ENCODE measurements around the gene ANTXR2.

The ANTXR2 gene

GRCh38 chr4:80065601-80066000 lies 7.4 kb downstream of the ANTXR2 start:
- DNase-seq = no peak

- DNase-seq = no peak
Observed at GRCh38 chr4:80062527-80062926, 10.5 kb downstream of the ANTXR2 start.

GRCh38 chr4:80060804-80061203 lies 12.2 kb downstream of the ANTXR2 start:
- DNase-seq = no peak

- no peak for DNase-seq
Observed at GRCh38 chr4:80058740-80059139, 14.3 kb downstream of the ANTXR2 start.

GRCh38 chr4:80054375-80054774 lies 18.7 kb downstream of the ANTXR2 start:
- DNase-seq = no peak

GRCh38 chr4:80053140-80053910 lies 19.7 kb downstream of the ANTXR2 start:
- no peak for DNase-seq

GRCh38 chr4:80049813-80050534 lies 23.1 kb downstream of the ANTXR2 start:
- no peak for DNase-seq

GRCh38 chr4:80049402-80049801 lies 23.6 kb downstream of the ANTXR2 start:
- no peak for DNase-seq

- DNase-seq = no peak
Observed at GRCh38 chr4:80045786-80046185, 27.2 kb downstream of the ANTXR2 start.

GRCh38 chr4:80043541-80043940 lies 29.5 kb downstream of the ANTXR2 start:
- no peak for DNase-seq

GRCh38 chr4:80042821-80043220 lies 30.2 kb downstream of the ANTXR2 start:
- DNase-seq = no peak

GRCh38 chr4:80037864-80038263 lies 35.2 kb downstream of the ANTXR2 start:
- no peak for DNase-seq

GRCh38 chr4:80036949-80037685 lies 35.9 kb downstream of the ANTXR2 start:
- DNase-seq = peak; percentile 47

GRCh38 chr4:80036306-80036705 lies 36.7 kb downstream of the ANTXR2 start:
- no peak for DNase-seq

- DNase-seq = no peak
Observed at GRCh38 chr4:80035336-80035735, 37.7 kb downstream of the ANTXR2 start.

- no peak for DNase-seq
Observed at GRCh38 chr4:80033581-80033980, 39.4 kb downstream of the ANTXR2 start.

GRCh38 chr4:80029364-80029763 lies 43.7 kb downstream of the ANTXR2 start:
- no peak for DNase-seq

- DNase-seq = no peak
Observed at GRCh38 chr4:80027611-80028010, 45.4 kb downstream of the ANTXR2 start.

- no peak for DNase-seq
Observed at GRCh38 chr4:80026100-80026499, 46.9 kb downstream of the ANTXR2 start.

GRCh38 chr4:80024335-80024734 lies 48.7 kb downstream of the ANTXR2 start:
- DNase-seq = no peak

- no peak for DNase-seq
Observed at GRCh38 chr4:80022282-80022681, 50.7 kb downstream of the ANTXR2 start.

GRCh38 chr4:80017125-80017854 lies 55.7 kb downstream of the ANTXR2 start:
- DNase-seq = no peak

GRCh38 chr4:80016506-80016905 lies 56.5 kb downstream of the ANTXR2 start:
- no peak for DNase-seq

Measured in amniotic stem cell (primary cell).